ENCODE data around the gene SLC35C1. TPM values are rescaled to one million over a fixed set of nuclear protein-coding genes. Genes with fewer than 3 reads are reported as not detected.

The SLC35C1 gene
- total RNA-seq, 1 donor from 2014 or later = 8.6 TPM

DNA sequence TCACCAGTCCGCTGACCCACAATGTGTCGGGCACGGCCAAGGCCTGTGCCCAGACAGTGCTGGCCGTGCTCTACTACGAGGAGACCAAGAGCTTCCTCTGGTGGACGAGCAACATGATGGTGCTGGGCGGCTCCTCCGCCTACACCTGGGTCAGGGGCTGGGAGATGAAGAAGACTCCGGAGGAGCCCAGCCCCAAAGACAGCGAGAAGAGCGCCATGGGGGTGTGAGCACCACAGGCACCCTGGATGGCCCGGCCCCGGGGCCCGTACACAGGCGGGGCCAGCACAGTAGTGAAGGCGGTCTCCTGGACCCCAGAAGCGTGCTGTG lies 6.1 kb downstream of the SLC35C1 start:
- H3K9me3 Mint-ChIP-seq = no peaks in the 10 kb centered on the region
- POLR2A ChIA-PET = no interaction called here
- H3K4me3 Mint-ChIP-seq = no peak overlapping the region

GRCh38 chr11:45811571-45812290 lies 6.8 kb downstream of the SLC35C1 start:
- TF ChIP-seq, protein P1, sequence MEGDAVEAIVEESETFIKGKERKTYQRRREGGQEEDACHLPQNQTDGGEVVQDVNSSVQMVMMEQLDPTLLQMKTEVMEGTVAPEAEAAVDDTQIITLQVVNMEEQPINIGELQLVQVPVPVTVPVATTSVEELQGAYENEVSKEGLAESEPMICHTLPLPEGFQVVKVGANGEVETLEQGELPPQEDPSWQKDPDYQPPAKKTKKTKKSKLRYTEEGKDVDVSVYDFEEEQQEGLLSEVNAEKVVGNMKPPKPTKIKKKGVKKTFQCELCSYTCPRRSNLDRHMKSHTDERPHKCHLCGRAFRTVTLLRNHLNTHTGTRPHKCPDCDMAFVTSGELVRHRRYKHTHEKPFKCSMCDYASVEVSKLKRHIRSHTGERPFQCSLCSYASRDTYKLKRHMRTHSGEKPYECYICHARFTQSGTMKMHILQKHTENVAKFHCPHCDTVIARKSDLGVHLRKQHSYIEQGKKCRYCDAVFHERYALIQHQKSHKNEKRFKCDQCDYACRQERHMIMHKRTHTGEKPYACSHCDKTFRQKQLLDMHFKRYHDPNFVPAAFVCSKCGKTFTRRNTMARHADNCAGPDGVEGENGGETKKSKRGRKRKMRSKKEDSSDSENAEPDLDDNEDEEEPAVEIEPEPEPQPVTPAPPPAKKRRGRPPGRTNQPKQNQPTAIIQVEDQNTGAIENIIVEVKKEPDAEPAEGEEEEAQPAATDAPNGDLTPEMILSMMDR (IDR thresholded peaks at IDR 0.05) = no peak
- DNase-seq = no peak
- no peak overlapping the region for H3K27ac Mint-ChIP-seq
- peaks cover 42% of the 10 kb centered on the region for H3K36me3 Mint-ChIP-seq (ENCODE audit: low read depth)
- peaks cover 34% of the 10 kb centered on the region for H3K4me1 Mint-ChIP-seq
- ATAC-seq (ENCODE audit: low read depth) = no peak
- no peaks in the 10 kb centered on the region for H3K27me3 Mint-ChIP-seq
- no peak overlapping the region for H3K4me3 Mint-ChIP-seq
- ChIA-PET POLR2A (no interaction called here), CTCF (interaction anchor here (0.8 kb wide), 1 partner anchor 30 kb away, joined by 3 read pairs; no protein-coding TSS in a partner anchor)
- intact Hi-C loops (cut with micrococcal nuclease) = no loop called here
- H3K9me3 Mint-ChIP-seq = no peaks in the 10 kb centered on the region

More for the DNA sequence above, 6.1 kb downstream of the SLC35C1 start:
- H3K27me3 Mint-ChIP-seq = no peaks in the 10 kb centered on the region
- TF ChIP-seq, protein P1 (IDR thresholded peaks at IDR 0.05) = no peak
- CTCF ChIA-PET = no interaction called here
- peaks cover 38% of the 10 kb centered on the region for H3K4me1 Mint-ChIP-seq
- ATAC-seq (ENCODE audit: low read depth) (no peak), DNase-seq (no peak)
- intact Hi-C loops (cut with micrococcal nuclease) = no loop called here
- H3K36me3 Mint-ChIP-seq (ENCODE audit: low read depth) = peaks cover 43% of the 10 kb centered on the region
- no peak overlapping the region for H3K27ac Mint-ChIP-seq

DNA sequence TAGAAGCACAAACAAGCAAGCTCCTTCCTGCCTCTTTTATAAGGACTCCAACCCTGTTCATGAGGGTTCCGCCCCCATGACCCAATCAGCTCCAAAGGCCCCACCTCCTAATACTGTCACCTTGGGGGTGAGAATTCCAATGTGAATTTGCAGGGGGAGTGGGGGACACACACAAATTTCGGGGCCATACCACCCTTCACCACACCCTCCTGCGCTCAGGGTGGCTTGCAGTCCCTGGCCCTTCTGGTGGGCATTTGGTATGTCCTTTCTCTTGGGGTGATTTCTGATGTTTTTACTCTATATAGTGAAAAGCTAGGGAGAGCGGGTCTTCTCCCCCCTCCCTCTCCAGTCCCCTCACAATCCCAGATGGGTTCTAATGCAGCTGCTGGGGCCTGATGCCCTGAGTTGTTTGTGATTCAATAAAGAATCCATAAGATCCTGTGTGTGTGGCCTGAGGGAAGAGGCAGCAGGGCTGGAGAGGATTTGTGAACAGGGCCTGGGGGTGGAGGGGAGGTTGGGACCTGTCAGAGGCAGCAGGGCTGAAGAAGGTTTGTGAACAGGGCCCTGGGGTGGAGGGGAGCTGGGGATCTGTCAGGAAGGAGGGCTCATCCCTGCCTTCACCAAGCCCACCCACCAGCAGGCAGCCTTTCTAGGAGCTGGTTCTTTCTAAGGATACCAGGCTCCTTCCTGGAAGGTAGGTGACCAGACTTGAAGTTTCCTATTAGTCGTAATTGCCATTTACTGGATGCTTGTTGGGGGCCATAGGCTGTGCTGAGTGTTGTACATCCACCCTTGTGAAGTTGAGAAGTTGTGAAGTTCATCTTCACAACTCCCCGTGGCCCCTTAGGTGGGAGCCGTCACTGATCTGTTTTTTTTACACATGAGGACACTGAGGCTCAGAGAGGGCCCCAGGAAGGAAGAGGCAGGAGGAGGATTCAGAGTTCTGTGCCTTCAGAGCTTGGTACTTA lies 7.9 kb downstream of the SLC35C1 start:
- H3K36me3 Mint-ChIP-seq (ENCODE audit: low read depth) = peaks cover 42% of the 10 kb centered on the region
- TF ChIP-seq, protein P1 (IDR thresholded peaks at IDR 0.05) = no peak
- no peak overlapping the region for H3K4me3 Mint-ChIP-seq
- DNase-seq = no peak
- ChIA-PET CTCF (interaction anchor here (0.8 kb wide), 1 partner anchor 29 kb away, joined by 3 read pairs; no protein-coding TSS in a partner anchor), POLR2A (interaction anchor here (0.6 kb wide), 1 partner anchor 881 kb away, joined by 3 read pairs; no protein-coding TSS in a partner anchor)
- H3K9me3 Mint-ChIP-seq = no peaks in the 10 kb centered on the region
- H3K4me1 Mint-ChIP-seq = peaks cover 34% of the 10 kb centered on the region
- ATAC-seq (ENCODE audit: low read depth) = no peak
- intact Hi-C loops (cut with micrococcal nuclease) = no loop called here
- H3K27ac Mint-ChIP-seq = no peak overlapping the region
- no peaks in the 10 kb centered on the region for H3K27me3 Mint-ChIP-seq

- no peak for DNase-seq
- ChIA-PET POLR2A (interaction anchor here (1.5 kb wide), 1 partner anchor 11 kb away, joined by 5 read pairs; the partner anchor contains the start of gene SLC35C1), CTCF (no interaction called here)
- Mint-ChIP-seq H3K27me3 (no peaks in the 10 kb centered on the region), H3K36me3 (ENCODE audit: low read depth) (peaks cover 19% of the 10 kb centered on the region), H3K27ac (no peak overlapping the region), H3K9me3 (no peaks in the 10 kb centered on the region), H3K4me3 (no peak overlapping the region), H3K4me1 (peaks cover 34% of the 10 kb centered on the region)
- TF ChIP-seq, protein P1 (IDR thresholded peaks at IDR 0.05) = no peak
- intact Hi-C loops (cut with micrococcal nuclease) = no loop called here
- no peak for ATAC-seq (ENCODE audit: low read depth)
Measured at GRCh38 chr11:45815747-45816146, 10.8 kb downstream of the SLC35C1 start.

DNA sequence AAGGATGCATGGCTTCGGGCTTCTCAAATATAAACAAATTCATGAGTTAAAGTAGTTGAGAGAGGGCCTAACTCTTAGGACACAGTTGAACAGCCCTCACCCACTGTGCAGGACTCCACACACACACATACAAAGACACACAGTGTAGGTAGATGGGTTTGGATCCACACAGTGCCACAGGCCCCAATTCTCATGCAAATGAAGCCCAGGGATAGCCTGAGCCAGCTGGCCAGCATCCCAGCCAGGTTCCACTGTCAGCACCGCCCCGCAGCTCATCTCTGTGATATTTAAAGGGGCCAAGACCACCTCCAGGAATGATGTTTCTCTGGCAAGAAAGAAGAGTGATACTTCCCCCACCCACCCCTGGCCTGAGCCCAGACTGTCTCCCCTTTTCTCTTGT lies 11.7 kb downstream of the SLC35C1 start:
- POLR2A ChIA-PET = interaction anchor here (1.5 to 4.1 kb wide), 2 partner anchors 11 to 30 kb away, joined by 5 to 20 read pairs; partner anchors contain the start of genes CRY2 and SLC35C1
- intact Hi-C loops (cut with micrococcal nuclease) = no loop called here
- no peak for ATAC-seq (ENCODE audit: low read depth)
- Mint-ChIP-seq H3K4me1 (peaks cover 34% of the 10 kb centered on the region), H3K36me3 (ENCODE audit: low read depth) (peaks cover 10% of the 10 kb centered on the region), H3K9me3 (no peaks in the 10 kb centered on the region), H3K27me3 (no peaks in the 10 kb centered on the region), H3K4me3 (no peak overlapping the region), H3K27ac (no peak overlapping the region)
- TF ChIP-seq, protein P1 (IDR thresholded peaks at IDR 0.05) = no peak
- CTCF ChIA-PET = interaction anchor here (1.1 to 2.2 kb wide), 2 partner anchors 25 to 45 kb away, joined by 6 to 7 read pairs; no protein-coding TSS in a partner anchor
- no peak for DNase-seq
